GM12878 (cell line): ENCODE measurements around the gene CLASRP. TPM values are rescaled to one million over a fixed set of nuclear protein-coding genes. Genes with fewer than 3 reads are reported as not detected.

Source experiments
- ATAC-seq: fragments of 200-7000 bp; cut with Tn5 transposase; 3 replicates; pipeline ENCODE4 v1.9.1; 2020; ENCODE audit warnings: mild to moderate bottlenecking, moderate library complexity
- BruUV-seq: library from RNA; stranded (reverse); fragments of 400-500 nt; replicated peaks from 2 replicates; lab custom pipeline; 2021; lab: Mats Ljungman, UMichigan
- CTCF ChIA-PET: fragments of 300-600 bp; sonication (Branson Sonifier 250); formaldehyde crosslinking; extraction: SDS; loops from one replicate; lab custom pipeline; 2021; ENCODE audit warnings: inconsistent platforms; lab: Yijun Ruan, JAX
- POLR2A ChIA-PET: fragments of 350-600 bp; formaldehyde crosslinking; extraction: SDS; loops from one replicate; lab custom pipeline; 2021; ENCODE audit warnings: inconsistent platforms; lab: Charles Lee
- RAD21 ChIA-PET: fragments of 300-600 bp; sonication (Branson Sonifier 250); formaldehyde crosslinking; loops from one replicate; lab custom pipeline; 2023; ENCODE audit warnings: antibody characterized with exemption; ENCODE audit not compliant: unreplicated experiment; lab: Charles Lee
- SMC1A ChIA-PET: fragments of 300-600 bp; sonication (Branson Sonifier 250); formaldehyde crosslinking; loops from one replicate; lab custom pipeline; 2023; ENCODE audit not compliant: unreplicated experiment, uncharacterized antibody; lab: Charles Lee
- DNase-seq: peaks from one replicate; pipeline ENCODE4 v3.0.0-alpha.2; 2011; ENCODE audit warnings: low read depth, low spot score
- FAIRE-seq: peaks from 3 replicates; lab custom pipeline; 2011; peaks lifted over from hg19 to GRCh38; lab: Jason Lieb, UNC
- H2AFZ ChIP-seq: 2 replicates; pipeline ENCODE4 v1.6.0; 2011; ENCODE audit warnings: low read depth, low read length, control low read depth; ENCODE audit not compliant: control insufficient read depth
- H3K27ac ChIP-seq: 2 replicates; pipeline ENCODE4 v1.5.1; 2011; ENCODE audit warnings: control low read depth; ENCODE audit not compliant: control insufficient read depth, insufficient read depth
- H3K27me3 ChIP-seq, 2 experiments: replicated peaks in 1 of 2; 2 replicates each; pipeline versions ENCODE4 v1.6.0 to v1.6.1; 2011; ENCODE audit warnings: low read length in 1 of 2; ENCODE audit not compliant: control insufficient read depth in 2 of 2, insufficient read depth in 2 of 2
- H3K36me3 ChIP-seq, 2 experiments: 2 replicates each; pipeline ENCODE4 v1.5.1; 2011; ENCODE audit warnings: low read length in 1 of 2; ENCODE audit not compliant: control insufficient read depth in 2 of 2, insufficient read depth in 2 of 2
- H3K4me1 ChIP-seq: 2 replicates; pipeline ENCODE4 v1.6.1; 2011; ENCODE audit warnings: mild to moderate bottlenecking, low read length, moderate library complexity, mixed read lengths; ENCODE audit not compliant: control insufficient read depth, insufficient read depth
- H3K4me2 ChIP-seq: 2 replicates; pipeline ENCODE4 v1.6.0; 2011; ENCODE audit warnings: control low read depth; ENCODE audit not compliant: control insufficient read depth, insufficient read depth
- H3K4me3 ChIP-seq: fragments of 200-600 bp; sonication (generic); 2 replicates; pipeline ENCODE4 v1.5.1; 2016
- H3K79me2 ChIP-seq: 2 replicates; pipeline ENCODE4 v1.6.0; 2011; ENCODE audit warnings: low read length; ENCODE audit not compliant: control insufficient read depth, insufficient read depth
- H3K9ac ChIP-seq: 2 replicates; pipeline ENCODE4 v1.8.0; 2011; ENCODE audit warnings: low read length, control low read depth, mixed read lengths; ENCODE audit not compliant: control insufficient read depth, insufficient read depth
- H3K9me3 ChIP-seq: replicated peaks from 3 replicates; pipeline ENCODE4 v1.5.1; 2011; ENCODE audit warnings: mild to moderate bottlenecking, low read length; ENCODE audit not compliant: control insufficient read depth, insufficient read depth
- H4K20me1 ChIP-seq: 2 replicates; pipeline ENCODE4 v1.6.0; 2011; ENCODE audit not compliant: control insufficient read depth, insufficient read depth
- HDGF ChIP-seq: fragments of 450-650 bp; IDR thresholded peaks from 2 replicates; pipeline ENCODE4 v1.6.1; 2016; ENCODE audit warnings: antibody characterized with exemption
- MLLT1 ChIP-seq: fragments of 450-650 bp; IDR thresholded peaks from 2 replicates; pipeline ENCODE4 v1.6.1; 2016; ENCODE audit warnings: mild to moderate bottlenecking
- ZBTB40 ChIP-seq: fragments of 450-650 bp; IDR thresholded peaks from 2 replicates; pipeline ENCODE4 v1.6.1; 2016; ENCODE audit warnings: mild to moderate bottlenecking, moderate library complexity, borderline replicate concordance
- WGBS: methylation state at CpG from one replicate; pipeline ENCODE4 v1.1.6; 2016; ENCODE audit warnings: low lambda C conversion rate; ENCODE audit not compliant: insufficient replicate concordance, insufficient coverage; ENCODE audit errors: missing lambda C conversion rate; 5-methylcytosine and 5-hydroxymethylcytosine counted together
- in situ Hi-C: fragments of 300-500 bp; cut with MboI; formaldehyde crosslinking; loops from 9 replicates; pipeline ENCODE4 v1.14.3; 2018; ENCODE audit warnings: mixed read lengths
- intact Hi-C: fragments of 100-400 bp; cut with micrococcal nuclease; formaldehyde crosslinking; loops from one replicate; pipeline ENCODE4 v1.14.2; 2022; ENCODE audit not compliant: unreplicated experiment
- polyA plus RNA-seq, 11 experiments: library from polyadenylated mRNA; depleted of rRNA in 4 of 11; unstranded in 6 of 11; stranded (reverse) in 5 of 11; fragments of >200 nt; fragmentation: Nextera tagmentation in 4 of 11; fragmentation: Illumina TruSeq in 1 of 11; extraction: Ambion mirVana in 4 of 11; extraction: Trizol in 1 of 11; gene quantifications; 1 replicate in 1 of 11; 2 replicates in 10 of 11; pipeline versions ENCODE4 v1.2.1 to v1.2.3, GENCODE V29; 2011 to 2016; ENCODE audit warnings: inconsistent platforms in 2 of 11, missing spikeins in 2 of 11, low read depth in 1 of 11
- total RNA-seq, 4 experiments: library from RNA; depleted of rRNA in 3 of 4; stranded (reverse); fragments of >200 nt in 3 of 4; fragmentation: Illumina TruSeq in 1 of 4; extraction: Trizol in 1 of 4; gene quantifications; 2 replicates each; pipeline versions ENCODE4 v1.2.1 to v1.2.3, GENCODE V29; 2013 to 2021

CLASRP gene
- total and polyA plus RNA-seq, 10 of the 15 experiments (the other 5 are each of a cell fraction or from before 2014, with no cell fraction given) = 0.68 to 75.8 (median 30.2) TPM

GRCh38 chr19:45076851-45077730 is 38.2 kb downstream of the CLASRP start:
- Histone ChIP-seq H3K4me2 (peak overlapping the region; percentile 60), H3K9me3 (no peaks in the 10 kb centered on the region), H3K9ac (peak overlapping the region; percentile 45), H4K20me1 (no peaks in the 10 kb centered on the region; the same call in 1 of the 2 replicates), H3K27me3 (no peaks in the 10 kb centered on the region), H3K4me1 (peaks cover 25% of the 10 kb centered on the region), H2AFZ (no peak overlapping the region; the same call in 1 of the 2 replicates), H3K36me3 (peaks cover 4 to 17% of the 10 kb centered on the region in 2 experiments; a peak in 3 of 4 replicates), H3K27ac (peak overlapping the region; percentile 86; the same call in 1 of the 2 replicates), H3K79me2 (peaks cover 73% of the 10 kb centered on the region), H3K4me3 (peak overlapping the region; percentile 100)
- CTCF ChIA-PET = interaction anchor here (1.1 kb wide), 1 partner anchor 48 kb away, joined by 4 read pairs; no protein-coding TSS in a partner anchor
- in situ Hi-C loops = no loop called here
- no TSS peak for BruUV-seq
- RAD21 ChIA-PET = no interaction called here
- SMC1A ChIA-PET = interaction anchor here (1.0 kb wide), 1 partner anchor 75 kb away, joined by 3 read pairs; no protein-coding TSS in a partner anchor
- ATAC-seq = no peak
- intact Hi-C loops = loop anchor here (5.0 to 10.0 kb wide), 3 partner anchors 60 to 398 kb away; partner anchors contain the start of genes BLOC1S3 and TRAPPC6A
- WGBS = 69% methylated on average over 15 of the region's 15 CpGs
- POLR2A ChIA-PET = interaction anchor here (0.6 to 1.9 kb wide), 4 partner anchors 35 to 101 kb away, joined by 3 to 5 read pairs (median 4); partner anchors contain the start of genes BLOC1S3 and TRAPPC6A
- FAIRE-seq = no peak
- no peak for DNase-seq
- TF ChIP-seq ZBTB40 (peak; percentile 42; the same call in 1 of the 2 replicates), HDGF (no peak), MLLT1 (peak; percentile 96)
